Stimulated activated CD8-positive, alpha-beta memory T cell treated with anti-CD3 and anti-CD28 coated beads, Interleukin-12 subunit alpha, Interleukin-12 subunit beta, amount 100 ng/mL, for 4 hours (primary cell): ENCODE data around the gene KRTAP20-3.

Source experiments
- DNase-seq: peaks from one replicate; pipeline ENCODE4 v3.0.0-alpha.2; 2020; ENCODE audit warnings: low read depth

The KRTAP20-3 gene

DNA sequence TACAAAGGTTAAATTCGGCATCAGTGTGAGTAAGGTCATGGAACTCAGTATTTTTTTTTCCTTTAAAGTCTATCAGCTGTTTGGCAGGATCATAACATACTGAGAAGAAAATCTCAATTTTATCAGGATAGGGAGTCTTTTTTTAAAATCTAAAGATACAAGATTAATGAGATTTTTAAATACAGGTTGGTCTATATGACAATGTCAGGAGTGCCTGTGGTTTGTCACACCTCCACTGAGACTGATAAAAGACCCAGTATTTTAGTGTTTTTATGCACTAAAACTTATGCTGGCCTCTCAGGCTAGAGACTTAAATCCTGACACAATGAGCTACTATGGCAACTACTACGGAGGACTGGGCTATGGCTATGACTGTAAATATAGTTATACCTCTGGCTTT lies at the start of gene KRTAP20-3:
TSS of gene KRTAP20-3 (plus strand) at position 301 of the 400 bp plus-strand sequence.
- DNase-seq, result no peak

DNA sequence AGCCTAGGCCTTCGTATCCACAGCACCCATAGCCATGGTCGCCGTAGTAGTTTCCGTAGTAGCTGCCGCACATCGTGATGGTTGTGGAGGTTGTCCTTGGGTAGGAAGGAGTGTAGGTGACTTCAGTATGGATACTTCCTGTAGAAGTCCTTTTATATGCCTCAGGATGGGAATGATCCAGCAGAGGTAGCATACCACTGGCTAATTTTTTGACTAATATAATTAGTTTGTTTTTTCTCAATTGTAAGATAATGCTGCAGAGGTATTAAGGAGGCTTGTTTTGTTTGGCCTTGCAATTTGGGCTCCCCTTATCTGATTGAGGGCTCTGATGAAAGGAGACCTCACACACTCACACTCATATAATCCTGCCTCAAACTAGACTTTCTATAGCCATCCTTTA lies 43.9 kb upstream of the KRTAP20-3 start, which contains the start of gene KRTAP6-2:
TSS of gene KRTAP6-2 (minus strand) at position 101 of the 400 bp plus-strand sequence. CDS start at position 73, 28 bp downstream.
- DNase-seq, result no peak

DNA sequence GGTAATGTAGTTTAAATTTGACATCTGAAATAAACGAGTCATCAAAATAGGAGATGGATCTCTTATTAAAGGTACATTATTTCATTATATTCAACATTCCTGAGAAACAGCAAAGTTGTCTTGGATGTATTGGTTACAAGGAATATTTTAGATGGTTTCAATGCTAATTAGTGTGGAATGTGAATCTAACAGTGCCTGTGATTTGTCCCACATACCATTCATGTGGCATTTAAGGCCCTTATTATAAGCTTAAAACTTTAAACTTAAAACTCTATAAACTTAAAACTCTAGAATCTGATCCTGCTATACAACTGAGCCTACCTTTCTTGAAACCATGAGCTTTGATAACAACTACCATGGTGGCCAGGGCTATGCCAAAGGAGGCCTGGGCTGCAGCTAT lies 41.9 kb upstream of the KRTAP20-3 start, which contains the start of gene KRTAP22-1:
TSS of gene KRTAP22-1 (plus strand) at position 301 of the 400 bp plus-strand sequence.
- DNase-seq, result no peak

GRCh38 chr21:30605968-30606367 lies 36.7 kb upstream of the KRTAP20-3 start:
- no peak for DNase-seq

- DNase-seq, result no peak
Measured at GRCh38 chr21:30612132-30612531, 30.5 kb upstream of the KRTAP20-3 start.

- DNase-seq, result no peak
Measured at GRCh38 chr21:30613836-30614235, 28.8 kb upstream of the KRTAP20-3 start, which contains the start of gene KRTAP6-1. Gene KRTAP6-1 (minus strand): TSS chr21:30613930. CDS start chr21:30613904, 26 bp downstream.

DNA sequence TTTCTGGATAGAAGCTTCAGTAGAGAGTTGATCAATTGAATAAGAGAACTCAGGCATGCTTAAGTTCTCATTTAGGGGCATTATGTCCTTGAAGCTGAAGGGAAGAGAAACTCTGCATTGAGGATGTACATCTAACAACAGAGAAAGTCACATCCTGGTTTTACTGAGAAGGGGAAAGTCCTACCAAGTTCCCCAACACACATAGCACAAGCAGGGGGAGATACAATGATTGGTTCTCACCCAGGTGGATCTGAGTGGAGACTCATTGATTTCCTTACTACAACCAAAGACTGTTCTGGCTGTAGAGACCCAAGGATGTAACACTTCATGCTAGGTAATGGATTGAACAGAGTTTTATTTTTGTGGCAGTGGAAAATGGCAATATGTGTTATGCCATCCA lies 27.5 kb upstream of the KRTAP20-3 start:
- DNase-seq, result no peak

DNA sequence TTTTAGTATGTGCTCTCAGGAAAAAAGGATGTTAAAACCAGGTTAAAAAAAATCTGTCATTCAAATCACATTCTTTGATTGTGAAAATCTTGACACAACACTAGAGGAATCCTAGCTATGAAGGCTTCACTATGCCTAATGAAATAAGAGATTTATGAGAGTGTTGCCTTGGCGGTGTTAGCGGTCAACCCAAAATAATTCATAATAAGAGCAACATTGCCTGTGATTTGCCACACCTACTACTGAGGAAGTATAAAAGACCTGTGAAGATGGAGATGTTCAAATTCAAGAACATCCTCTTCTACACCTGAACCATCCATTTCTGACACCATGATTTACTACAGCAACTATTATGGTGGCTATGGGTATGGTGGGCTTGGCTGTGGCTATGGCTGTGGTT lies 26.5 kb upstream of the KRTAP20-3 start, which contains the start of gene KRTAP20-1:
TSS of gene KRTAP20-1 (plus strand) at position 301 of the 400 bp plus-strand sequence. CDS start at position 331, 30 bp downstream.
- DNase-seq, result no peak

GRCh38 chr21:30620080-30620479 lies 22.6 kb upstream of the KRTAP20-3 start:
- no peak for DNase-seq

DNA sequence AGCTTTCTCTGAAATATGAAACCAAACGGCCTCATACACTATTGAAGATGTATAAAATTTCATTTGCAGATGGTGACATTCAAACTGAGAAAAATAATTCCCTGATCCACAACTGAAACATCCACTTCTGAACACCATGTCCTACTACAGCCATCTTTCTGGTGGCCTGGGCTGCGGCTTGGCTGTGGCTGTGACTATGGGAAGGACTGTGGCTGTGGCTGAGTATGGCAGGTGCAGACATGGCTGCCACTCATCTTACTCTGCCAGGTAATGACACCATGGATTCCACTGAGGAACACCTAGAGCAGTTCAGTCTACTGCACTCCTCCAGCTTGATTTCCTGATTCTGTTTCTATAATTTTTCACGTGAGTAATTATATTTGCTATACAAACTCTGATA lies 22.1 kb upstream of the KRTAP20-3 start, which contains the start of gene KRTAP20-4:
TSS of gene KRTAP20-4 (plus strand) at position 106 of the 400 bp plus-strand sequence.
- no peak for DNase-seq

GRCh38 chr21:30623362-30623761 lies 19.3 kb upstream of the KRTAP20-3 start:
- no peak for DNase-seq

DNA sequence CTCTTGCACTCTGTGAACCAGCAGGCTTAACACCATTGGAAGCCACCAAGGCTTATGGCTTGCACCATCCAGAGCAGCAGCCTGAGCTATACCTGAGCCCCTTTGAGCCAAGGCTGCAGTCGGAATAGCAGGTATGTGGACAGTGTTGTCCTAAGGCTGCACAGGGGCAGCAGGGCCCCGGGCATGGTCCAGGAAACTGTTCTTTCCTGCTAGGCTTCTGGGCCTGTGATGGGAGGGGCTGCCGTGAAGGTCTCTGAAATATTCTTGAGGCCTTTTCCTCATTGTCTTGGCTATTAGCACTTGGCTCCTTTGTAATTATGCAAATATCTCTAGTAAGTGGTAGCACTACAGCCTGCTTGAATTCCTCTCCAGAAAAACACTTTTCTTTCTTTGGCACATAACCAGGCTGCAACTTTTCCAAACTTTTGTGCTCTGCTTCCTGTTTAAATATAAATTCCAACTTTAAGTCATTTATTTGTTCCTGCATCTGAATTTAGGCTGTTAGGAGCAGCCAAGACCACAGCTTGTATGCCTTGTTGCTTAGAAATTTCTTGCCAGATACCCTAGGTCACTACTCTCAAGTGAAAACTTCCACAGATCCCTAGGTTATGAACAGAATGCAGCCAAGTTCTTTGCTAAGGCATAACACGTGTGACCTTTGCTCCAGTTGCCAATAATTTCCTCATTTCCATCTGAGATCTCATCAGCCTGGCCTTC lies 17.1 kb upstream of the KRTAP20-3 start:
- no peak for DNase-seq

GRCh38 chr21:30628109-30628508 lies 14.6 kb upstream of the KRTAP20-3 start:
- DNase-seq, result no peak

GRCh38 chr21:30629200-30629599 lies 13.5 kb upstream of the KRTAP20-3 start:
- no peak for DNase-seq

- DNase-seq, result no peak
Measured at GRCh38 chr21:30634906-30635305, 7.8 kb upstream of the KRTAP20-3 start, which contains the start of gene KRTAP20-2. Gene KRTAP20-2 (plus strand): TSS chr21:30635206. CDS start chr21:30635264, 58 bp downstream.

GRCh38 chr21:30638686-30639085 lies 4.0 kb upstream of the KRTAP20-3 start:
- DNase-seq, result no peak

DNA sequence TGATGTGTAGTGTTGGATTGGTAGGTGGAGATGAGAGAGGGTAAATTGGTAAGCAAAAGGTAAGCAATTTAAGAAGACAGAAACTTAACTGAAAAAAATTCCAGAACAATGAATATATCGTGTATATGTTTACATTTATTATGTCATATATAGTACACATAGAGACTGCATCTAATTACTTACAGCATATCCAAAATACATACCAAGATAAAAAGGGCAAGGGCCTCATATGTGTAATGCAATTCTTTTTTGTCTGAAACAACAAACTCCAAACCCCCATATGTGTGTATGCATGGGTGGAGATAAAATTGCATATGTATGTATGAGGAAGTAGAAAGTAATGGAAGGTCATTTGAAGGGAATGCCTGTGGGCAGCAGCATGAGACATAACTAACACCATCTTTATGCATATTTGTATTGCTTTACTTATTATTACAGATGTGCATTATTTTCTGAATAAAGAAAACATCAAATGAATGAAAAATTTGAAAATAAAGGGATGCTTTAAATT lies 4.3 kb downstream of the KRTAP20-3 start:
- no peak for DNase-seq

DNA sequence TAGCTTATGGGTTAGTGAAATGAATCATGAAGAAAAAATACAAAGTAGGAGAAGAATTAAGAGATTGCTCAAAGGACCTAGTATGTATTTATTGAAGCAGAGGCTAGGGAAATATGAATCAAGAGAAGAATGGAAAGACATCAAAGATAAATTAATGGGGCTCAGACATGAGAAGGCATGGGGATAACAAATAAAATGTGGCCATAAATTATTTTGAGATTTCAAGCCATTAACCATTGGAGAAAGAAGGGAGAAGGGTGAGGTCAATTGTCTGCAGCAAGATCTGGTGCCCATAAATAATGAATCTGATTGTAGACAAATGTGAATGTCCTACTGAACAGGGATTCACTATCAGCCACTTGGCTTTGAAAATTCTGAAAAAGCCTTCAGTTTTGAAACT lies 10.2 kb downstream of the KRTAP20-3 start:
- DNase-seq, result no peak

DNA sequence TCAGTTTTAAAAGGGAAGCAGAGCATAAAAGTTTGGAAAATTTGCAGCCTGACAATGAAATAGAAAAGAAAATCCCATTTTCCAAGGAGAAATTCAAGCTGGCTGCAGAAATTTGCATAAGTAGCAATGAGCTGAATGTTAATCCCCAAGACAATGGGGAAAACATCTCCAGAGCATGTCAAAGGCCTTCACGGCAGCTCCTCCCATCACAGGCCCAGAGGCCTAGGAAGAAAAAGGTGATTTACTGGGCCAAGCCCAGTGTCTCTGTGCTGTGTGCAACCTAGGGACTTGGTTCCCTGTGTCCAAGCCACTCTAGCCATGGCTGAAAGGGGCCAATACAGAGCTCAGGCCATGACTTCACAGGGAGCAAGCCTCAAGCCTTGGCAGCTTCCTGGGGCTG lies 26.1 kb downstream of the KRTAP20-3 start:
- no peak for DNase-seq

DNA sequence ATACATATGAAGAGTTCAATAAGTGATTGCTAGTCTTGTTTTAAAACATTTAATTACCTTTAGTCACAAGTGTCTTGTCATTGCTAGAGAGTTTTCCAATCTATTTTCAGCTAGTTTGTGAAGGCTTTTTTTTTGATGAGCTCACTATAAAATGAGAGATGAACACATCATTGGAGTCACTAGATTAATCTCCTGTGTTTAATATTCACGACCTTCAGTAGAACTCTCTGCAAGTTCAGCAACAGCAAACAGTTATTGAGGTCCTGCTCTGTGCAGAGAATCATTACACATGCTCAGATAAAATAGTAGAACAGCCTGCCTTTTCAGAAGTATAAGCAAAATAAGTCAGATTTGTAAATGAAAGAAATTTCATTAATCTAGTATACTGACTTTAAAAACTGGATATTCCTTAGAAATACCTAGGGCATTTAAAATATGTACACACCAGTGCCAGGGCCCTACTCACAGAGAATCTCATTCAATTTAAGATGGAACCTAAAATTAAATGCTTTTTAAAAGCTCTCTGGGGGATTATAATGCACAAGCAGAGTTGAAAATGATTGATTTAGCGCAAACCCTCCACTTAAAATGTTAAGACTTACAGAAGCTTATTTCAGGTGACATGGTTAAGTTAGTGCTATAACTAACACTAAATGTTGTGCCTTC lies 30.5 kb downstream of the KRTAP20-3 start:
- DNase-seq, result no peak

DNA sequence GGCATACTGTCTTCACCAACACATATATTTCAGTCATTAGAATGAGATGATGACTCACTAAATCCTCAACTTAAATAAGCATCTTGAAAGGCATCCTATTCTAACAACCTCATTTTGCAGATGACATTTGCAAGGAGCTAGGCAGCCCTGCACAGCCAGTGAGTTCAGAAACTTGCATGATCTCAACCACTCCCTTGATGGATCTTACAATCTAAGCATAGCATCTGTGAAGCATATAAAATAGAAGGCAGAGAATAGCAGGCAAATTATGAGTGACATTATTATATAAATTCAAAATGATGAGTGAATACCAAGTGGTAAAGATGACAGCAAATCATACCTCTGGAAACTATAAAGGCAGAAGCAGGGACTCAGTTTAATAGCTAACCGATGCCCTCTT lies 31.6 kb downstream of the KRTAP20-3 start:
- DNase-seq, result no peak

- DNase-seq, result no peak
Measured at GRCh38 chr21:30676737-30677136, 34.1 kb downstream of the KRTAP20-3 start.

DNA sequence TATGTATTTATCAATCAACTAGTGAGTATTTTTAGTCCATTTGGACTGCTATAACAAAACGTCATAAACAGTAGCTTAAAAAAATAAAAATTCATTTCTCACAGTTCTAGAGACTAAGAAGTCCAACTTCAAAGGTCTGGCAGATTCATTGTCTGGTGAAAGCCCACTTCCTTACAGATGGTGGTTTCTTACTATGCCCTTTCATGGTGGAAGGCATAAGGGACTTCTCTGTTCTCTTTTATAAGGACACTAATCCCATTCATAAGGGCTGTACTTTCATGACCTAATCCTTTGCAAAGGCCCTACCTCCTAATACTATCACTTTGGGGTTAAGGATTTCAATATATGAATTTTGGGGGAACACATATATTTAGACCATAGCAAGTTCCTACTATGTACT lies 37.9 kb downstream of the KRTAP20-3 start:
- no peak for DNase-seq
